Measurements from ENCODE around the gene FGGY.

DNA sequence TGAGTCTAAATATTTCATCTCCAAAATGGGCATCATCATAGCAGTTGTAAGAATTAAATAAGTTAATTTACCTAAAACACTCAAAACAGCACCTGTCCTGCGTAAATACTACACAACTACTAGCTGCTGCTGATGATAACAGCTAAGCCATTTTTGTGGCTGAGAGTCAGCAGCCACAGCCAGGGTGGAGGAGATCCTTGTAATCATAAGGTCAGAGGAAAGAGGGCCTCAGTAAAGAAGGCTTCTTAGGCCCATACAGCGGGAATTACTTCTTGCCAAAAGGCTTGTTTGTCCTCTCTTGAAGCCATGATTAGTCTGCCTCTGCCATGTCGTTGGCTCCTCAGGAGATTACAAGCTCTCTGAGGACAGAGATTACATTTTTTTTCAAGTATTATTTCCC, 245.0 kb downstream of the FGGY start:
- TF ChIP-seq, protein P1, sequence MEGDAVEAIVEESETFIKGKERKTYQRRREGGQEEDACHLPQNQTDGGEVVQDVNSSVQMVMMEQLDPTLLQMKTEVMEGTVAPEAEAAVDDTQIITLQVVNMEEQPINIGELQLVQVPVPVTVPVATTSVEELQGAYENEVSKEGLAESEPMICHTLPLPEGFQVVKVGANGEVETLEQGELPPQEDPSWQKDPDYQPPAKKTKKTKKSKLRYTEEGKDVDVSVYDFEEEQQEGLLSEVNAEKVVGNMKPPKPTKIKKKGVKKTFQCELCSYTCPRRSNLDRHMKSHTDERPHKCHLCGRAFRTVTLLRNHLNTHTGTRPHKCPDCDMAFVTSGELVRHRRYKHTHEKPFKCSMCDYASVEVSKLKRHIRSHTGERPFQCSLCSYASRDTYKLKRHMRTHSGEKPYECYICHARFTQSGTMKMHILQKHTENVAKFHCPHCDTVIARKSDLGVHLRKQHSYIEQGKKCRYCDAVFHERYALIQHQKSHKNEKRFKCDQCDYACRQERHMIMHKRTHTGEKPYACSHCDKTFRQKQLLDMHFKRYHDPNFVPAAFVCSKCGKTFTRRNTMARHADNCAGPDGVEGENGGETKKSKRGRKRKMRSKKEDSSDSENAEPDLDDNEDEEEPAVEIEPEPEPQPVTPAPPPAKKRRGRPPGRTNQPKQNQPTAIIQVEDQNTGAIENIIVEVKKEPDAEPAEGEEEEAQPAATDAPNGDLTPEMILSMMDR (IDR thresholded peaks at IDR 0.05): no peak
- TF ChIP-seq EZH2 (IDR thresholded peaks at IDR 0.05) (no peak), EZH2phosphoT487 (IDR thresholded peaks at IDR 0.05) (no peak)

Data from neural progenitor cell (in vitro differentiated cells).